ENCODE data around the gene ITIH3.

DNA sequence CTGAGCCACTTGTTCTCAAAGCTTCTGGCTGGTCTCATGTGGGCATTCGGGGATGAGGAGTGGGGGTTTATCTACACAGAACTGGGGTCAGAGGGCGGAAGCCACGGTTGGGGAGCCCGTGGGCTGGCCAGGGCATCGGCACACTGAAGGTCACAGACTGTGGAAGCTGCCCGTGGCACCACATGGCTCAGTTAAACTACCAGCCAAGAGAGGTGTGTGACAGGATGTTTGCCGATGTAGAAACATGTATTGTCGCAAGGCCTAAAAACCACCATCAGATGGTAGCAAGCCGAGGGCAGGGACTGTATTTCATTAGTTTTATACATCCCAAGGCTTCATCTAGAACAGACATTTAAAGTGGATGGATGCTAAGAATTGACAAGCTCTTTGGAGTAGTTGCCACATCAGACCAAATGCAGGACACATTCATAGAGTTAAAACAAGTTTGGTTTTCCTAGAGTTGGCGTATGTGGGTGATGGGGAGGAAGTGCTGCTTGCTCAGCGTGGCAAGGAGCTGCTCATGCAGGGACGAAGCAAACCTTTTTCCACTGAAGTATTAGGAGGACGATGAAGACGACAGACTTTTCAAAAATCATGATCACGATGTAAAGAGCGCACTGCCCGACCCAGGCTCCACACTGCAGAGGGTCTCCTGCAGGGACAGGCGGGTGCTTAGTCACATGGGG, 49.8 kb downstream of the ITIH3 start:
- TF ChIP-seq, protein P1, sequence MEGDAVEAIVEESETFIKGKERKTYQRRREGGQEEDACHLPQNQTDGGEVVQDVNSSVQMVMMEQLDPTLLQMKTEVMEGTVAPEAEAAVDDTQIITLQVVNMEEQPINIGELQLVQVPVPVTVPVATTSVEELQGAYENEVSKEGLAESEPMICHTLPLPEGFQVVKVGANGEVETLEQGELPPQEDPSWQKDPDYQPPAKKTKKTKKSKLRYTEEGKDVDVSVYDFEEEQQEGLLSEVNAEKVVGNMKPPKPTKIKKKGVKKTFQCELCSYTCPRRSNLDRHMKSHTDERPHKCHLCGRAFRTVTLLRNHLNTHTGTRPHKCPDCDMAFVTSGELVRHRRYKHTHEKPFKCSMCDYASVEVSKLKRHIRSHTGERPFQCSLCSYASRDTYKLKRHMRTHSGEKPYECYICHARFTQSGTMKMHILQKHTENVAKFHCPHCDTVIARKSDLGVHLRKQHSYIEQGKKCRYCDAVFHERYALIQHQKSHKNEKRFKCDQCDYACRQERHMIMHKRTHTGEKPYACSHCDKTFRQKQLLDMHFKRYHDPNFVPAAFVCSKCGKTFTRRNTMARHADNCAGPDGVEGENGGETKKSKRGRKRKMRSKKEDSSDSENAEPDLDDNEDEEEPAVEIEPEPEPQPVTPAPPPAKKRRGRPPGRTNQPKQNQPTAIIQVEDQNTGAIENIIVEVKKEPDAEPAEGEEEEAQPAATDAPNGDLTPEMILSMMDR (IDR thresholded peaks at IDR 0.05), result no peak
- TF ChIP-seq POLR2A (IDR thresholded peaks at IDR 0.05; ENCODE audit: low read depth) (no peak), POLR2AphosphoS5 (IDR thresholded peaks at IDR 0.05) (no peak)

Measured in esophagus muscularis mucosa (tissue), 3 donors.